ENCODE results near the gene RFX4.
"Not testable (repeated sequence)": the region's sequence is repeated elsewhere in the genome, so short reads cannot be mapped to it uniquely, and the experiment has no call there.

The RFX4 gene

DNA sequence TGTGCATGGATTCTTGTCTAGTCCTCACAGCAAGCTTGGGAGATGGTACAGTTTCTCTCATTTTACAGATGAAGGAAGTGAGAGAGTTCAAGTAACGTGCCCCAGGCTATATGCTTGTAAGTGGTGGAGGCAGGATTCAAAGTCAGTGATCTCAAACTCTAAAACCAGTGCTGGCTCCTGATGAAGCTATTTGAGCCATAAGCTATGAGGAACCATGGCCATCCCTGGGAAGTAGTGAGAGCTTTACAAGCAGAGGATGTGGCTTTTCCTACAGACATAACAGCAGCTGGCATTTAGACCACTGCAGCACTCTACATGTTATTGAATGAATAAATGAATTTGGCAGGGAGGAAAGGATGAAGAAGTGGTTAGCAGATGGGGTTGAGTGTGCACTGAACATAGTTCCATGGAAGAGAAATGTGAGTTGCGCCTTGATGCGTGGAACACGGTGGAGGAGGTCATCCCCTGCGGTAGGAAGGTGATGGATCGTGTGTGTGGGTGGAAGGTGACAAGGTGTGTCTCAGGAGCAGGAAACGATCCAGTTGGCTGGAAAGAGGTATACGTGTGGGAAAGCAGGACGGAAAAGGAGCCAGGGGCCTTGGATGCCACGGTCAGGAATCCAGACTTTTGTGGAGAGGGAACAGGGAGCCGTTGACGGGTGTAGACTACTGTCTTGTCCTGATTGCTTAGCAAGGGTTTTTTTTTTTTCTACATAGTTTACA is 65.2 kb downstream of the RFX4 start:
- DNase-seq, result no peak

DNA sequence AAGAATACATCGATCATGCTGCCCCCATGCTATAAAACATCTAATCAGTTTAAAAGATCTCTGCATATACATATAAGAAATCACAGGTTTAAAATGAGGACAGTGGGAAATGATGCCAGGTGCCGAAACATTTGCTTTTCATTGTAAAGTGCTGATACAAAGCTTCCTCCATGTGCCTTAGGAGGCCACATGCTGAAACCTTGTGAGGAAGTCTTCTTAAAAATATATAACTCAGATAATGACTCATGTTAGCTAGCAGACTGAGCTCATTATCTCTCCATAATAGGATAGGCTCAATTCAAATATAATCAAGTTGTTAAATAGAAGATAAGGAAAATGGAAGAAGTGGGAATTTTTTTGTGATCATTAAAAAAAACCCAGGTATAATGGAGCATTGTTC is 65.9 kb downstream of the RFX4 start:
- DNase-seq, result no peak

DNA sequence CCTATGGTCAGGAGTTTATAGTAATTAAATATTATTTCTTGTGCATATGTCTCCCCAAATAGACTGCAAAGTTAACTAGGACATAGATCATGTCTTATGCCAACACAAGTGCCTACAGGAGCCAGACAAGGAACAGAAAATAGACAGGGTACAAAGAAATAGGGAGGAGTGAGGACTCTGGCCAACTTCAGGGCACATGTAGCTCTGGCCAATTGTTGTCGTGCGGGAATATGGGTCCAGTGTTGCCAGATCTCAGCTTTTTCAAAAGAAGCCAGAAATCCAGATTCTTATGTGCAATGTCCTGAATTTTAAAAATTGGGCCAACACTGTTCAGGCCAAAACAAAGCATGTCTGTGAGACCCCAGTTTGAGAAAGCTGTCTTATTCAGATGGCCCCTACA is 68.7 kb downstream of the RFX4 start:
- DNase-seq, result no peak

DNA sequence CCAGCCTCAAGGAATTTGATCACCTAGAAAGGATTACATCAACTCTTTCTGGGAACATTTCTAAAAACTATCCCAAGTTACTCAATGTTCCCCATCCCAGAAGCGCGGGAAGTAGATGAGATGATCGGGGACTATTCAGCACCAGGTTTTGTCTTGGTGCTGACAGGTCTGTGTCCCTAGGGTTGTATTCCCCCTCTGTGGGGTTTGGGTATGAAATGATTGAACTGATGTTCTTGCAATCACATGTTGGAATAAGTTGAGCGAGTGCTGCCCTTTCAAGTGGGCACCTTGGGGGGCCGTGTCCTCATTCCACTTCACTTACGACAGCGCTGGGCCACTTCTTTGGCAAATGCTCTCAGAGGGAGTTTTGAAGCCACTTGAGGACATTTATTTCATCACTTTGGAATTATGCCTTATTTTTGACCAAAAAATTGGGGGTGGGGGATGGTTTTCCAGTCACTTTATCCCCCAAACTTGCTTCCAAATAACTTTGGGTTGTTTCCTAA is 69.8 kb downstream of the RFX4 start:
- DNase-seq, result no peak

DNA sequence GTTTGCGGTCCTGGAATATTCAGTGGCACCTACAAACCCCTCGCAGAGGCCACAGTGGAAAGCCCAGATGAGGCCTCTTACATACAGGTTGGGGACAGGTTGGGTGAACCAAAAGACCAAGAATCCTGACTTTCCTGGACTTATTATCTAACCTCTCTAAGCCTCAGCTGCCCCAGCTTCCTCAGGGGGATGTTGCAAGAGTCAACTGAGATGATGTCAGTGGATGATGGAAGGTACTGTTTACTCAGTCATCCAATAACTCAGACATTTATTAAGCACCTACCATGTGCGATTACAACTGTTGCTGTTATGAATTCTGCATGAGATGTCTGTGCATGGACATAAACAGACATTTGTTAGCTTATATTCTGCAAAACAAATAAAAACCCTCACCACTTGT is 72.8 kb downstream of the RFX4 start:
- no peak for DNase-seq

DNA sequence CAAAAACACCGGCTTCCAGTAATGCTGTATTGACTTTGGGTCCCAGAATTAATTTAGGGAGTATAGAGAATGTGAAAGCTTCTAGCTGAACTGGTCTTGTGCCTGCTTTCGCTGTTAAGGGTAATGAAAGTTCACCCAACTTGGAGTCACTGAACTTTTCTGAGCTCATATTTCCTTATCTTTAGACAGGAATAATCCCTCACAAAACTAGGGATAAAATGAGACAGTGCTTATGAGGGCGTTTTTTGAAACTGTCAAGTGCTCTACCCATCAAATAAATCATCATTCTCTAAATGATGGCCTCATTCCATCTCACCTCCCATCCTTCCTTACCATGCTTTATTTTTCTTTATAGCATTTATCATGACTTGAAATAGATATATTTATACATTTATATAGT is 74.7 kb downstream of the RFX4 start:
- no peak for DNase-seq

DNA sequence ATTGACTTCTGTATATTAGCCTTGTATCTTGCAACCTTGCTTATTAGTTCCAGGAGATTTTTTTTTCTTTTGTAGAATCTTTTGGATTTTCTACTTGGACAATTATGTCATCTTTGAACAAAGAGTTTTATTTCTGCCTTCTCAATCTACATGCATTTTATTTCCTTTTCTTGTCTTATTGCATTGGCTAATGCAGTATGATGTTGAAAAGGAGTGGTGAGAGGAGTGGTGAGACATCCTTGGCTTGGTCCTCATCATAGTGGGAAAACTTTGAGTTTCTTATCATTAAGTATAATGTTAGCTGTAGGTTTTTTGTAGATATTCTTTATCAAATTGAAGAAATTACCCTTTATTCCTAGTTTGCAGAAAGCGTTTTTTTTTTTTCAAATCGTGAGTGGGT is 80.6 kb downstream of the RFX4 start:
- no peak for DNase-seq

DNA sequence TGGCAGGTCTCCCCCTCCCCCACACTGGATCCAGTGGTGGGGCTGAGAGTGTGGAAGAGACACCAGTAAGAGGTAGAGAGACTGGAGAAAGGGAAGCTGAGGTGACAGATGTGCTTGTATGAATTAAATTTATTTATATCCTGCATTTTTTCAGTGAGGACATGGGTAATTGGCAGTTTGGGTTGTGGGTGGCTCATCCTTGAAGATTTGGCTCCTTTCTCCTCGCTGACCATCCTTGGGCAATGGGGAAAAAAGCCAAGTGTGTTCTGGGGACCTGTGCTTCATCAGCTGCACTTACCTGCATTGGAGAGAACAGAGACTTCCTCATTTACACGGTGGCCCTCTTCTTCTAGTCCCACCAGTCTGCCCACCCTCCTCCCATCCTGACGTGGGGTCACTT is 86.4 kb downstream of the RFX4 start:
- DNase-seq, result no peak

DNA sequence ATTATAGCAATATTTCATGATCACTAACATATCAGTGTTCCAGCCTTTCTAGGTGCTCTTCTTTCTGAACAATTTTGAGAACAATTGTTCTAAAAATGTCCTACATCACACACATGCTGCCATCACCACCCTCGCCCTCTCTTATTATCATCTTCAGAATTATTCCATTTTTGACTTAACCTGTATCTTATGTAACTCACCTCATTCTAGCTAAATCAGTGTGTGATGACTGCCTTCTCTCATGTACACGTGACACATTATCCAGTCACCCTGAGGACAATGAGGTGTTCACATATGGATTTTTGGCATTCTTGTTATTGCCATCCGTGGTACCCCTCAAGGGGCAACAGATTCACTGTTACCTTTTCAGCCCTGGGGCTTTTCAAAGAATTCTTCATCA is 87.3 kb downstream of the RFX4 start:
- DNase-seq, result no peak

DNA sequence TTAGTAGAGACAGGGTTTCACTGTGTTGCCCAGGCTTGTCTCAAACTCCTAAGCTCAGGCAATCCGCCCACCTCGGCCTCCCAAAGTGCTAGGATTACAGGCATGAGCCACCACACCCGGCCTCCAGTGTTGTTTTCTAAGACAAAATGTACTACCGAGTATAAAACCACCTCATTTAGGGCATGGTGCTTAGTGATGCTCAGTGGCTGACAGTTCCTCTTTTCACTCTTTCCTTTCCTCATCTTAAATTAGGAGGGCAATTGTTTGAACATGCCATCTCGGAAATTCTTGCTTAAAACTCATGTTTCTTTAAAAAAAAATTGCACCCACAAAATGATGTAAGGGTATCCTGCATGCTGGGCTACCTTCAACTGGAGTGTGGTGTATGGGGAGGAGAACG is 89.0 kb downstream of the RFX4 start:
- DNase-seq, result no peak

DNA sequence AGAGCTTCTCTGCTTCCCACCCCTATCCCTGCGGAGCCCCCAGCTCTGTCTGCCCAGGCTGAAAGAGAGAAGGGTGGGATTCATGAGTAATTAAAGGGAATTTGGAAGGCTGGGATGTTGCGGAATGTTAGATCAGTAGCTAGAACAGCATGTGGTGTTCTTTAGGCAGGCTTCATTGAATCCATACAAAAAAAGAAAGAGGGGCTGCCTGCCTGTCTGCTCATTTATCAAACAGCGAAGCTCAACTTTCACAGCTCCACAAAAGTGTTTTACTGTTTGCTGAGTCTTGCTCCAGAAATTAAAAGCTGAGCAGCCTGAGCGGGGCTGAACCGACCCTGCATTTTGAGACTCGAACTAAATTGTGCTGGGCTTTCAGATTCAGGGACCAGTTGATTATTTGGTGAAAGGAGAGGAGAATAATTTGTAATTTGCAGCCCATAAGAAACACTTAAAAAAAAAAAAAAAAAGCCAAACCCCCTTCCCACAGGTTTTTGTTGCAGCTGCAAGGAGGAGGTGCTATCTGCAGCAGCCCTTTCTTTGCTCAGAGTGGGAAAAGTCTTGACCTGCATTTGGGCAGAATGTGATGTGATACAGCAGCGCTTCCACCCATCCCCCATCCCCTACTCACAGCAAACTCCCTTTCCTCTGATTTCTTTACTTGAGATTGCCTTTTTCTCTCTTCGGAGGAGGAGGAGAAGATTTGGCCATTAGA is 89.7 kb downstream of the RFX4 start:
- no peak for DNase-seq

DNA sequence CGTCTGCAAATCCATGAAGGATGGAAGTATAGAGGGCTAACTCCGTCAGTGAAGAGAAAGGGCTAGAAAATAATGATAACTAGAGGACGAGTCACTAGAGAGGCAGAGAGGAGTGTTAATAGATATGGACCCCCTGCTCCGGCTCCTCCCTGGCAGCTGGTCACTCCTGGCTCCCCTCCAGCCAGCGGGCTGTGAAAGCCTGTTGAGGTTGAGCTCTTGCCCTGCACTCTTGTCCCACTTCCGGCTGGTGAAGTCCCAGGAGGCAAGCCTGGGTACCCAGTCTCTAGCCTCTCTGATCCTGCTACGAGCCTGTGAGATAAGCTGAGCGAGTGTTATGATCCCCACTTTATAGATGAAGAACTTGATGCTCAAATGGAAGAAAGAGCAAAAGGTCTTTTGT is 90.3 kb downstream of the RFX4 start:
- no peak for DNase-seq

DNA sequence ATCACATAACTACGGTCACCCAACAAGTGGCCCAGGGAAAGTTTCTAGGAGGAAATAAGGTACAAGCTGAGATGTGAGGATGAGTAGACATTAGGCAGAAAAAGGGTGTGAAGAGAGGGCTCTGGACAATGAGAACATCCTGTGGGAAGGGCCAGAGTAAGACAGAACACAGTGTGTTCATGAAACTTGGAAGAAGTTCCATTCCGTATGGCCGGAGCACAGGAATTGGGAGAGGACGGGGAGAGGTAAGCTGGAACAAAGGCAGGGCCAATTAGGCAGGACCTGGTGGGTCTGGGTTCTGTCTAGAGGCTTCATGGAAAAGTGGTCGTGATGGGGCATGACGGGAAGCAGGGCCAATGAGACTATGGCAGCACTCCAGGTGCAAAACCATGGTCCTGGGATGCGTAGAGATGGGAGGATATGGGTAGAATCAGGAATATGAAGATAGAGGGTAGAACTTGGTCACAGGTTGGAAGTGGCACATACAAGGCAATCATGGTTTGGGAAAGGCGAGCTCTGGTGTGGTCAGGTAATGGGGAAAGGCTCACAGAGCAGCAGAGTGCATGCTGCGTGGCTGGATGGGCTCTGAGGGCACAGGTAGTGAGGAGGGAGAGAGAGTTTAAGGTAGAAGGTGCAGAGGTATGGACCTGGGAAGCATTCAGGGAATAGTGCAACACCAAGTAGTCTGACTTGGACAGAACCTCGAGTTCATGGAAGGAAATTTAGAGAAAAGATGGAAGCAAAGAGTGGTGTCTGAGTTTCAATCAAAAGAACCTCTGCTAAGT is 93.0 kb downstream of the RFX4 start:
- no peak for DNase-seq

DNA sequence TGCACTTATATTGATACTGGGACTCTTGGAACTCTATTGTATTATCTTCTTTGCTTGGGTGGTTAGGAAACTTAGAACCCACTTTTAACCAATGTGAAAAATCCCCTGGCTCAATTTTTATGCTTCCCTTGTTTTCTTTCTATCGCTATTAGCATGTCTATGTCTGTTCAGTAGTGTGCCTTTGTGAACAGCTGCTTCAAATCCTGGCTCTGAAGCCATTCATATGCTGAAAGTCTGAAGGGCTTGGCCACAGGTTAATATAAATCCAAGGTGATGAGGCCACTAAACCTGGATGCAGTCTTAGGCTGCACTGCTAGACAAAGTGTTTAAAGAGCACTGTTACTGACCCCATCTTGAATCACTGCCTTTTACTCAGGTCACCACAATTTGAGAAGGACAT is 96.8 kb downstream of the RFX4 start:
- DNase-seq, result no peak

DNA sequence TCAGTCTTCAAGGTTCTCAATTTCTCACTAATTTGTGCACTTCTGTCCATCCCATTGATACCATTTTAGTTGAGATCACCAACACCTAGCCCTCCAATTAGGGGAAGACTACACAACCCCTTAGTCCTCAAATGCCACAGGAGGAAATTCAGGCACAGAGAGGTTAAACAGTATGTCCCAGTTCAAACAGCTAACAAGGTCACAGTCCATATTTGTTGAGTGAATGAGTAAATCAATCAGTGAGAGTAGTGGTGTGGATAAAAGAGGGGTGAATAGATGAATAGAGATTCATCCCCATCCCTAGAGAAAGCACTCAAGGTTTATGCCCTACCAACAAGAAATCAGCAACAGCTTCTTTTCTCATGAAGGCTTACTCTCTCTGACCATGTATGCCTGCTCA is 97.5 kb downstream of the RFX4 start:
- no peak for DNase-seq

DNA sequence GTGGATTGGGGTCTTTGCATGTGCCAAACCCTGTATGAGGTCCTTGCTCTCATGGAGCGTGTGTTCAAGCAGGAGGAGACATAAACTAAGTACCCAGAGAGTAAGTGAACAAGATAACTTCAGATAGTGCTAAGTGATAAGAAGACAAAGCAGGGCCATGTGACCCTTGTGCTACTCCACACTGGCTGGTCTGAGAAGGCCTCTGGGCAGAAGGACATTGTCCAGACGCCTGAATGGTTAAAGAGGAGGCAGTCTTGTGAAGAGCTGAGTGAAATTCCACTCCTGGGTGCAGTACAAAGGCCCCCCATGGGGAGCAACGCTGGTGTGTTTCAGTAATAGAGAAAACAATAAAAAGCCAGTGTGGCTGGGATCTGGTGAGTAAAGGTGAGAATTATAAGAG is 98.4 kb downstream of the RFX4 start:
- no peak for DNase-seq

DNA sequence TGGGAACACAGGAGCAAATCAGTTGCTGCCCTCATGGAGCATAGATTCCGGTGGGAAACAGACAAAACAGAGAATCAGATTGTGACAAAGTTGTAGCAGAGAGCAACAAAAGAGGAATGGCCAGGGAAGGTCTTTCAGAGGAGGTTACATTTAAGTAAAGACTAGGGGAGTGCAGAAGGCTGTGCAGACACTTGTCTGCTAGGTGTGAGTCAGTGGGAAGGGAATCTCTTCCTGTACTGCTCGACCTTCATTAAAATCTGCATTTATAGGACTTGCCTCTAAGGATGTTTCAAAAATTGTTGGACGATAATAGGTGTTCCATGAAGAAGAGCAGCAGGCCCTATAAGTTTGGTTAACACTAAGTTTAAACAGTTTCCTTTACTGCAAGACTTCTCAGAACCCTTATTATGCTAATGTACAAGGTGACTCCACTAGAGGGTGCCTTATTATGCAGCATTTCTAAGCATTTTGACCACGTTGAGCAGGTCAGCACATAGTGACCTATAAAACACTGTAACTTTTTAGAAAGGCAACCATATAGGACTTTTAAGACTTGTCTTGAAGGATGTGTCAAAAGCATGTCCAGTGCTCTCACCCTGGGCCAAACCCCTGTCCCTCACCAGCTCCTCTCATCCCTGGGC is 99.9 kb downstream of the RFX4 start:
- DNase-seq, result peak in 1 of 2 experiments; percentile 13

DNA sequence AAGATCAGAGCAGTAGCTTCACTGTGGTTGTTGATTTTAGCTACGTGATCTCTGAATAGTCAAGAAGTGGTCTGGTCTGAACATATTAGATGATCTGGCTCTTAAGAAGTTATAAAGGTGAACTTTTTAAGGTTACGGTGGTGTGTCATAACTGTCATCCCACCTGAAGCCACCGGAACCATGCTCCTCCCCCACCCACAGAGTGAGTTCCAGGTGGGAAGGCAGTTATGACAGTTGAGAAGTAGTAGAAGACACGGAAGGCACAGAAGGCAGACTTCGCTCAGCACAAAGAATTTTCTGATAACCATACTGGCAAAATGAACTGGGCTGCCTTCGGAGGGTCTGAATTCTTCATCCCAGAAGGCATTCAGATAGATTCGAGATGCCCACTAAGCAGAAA is 101.7 kb downstream of the RFX4 start:
- DNase-seq, result no peak

DNA sequence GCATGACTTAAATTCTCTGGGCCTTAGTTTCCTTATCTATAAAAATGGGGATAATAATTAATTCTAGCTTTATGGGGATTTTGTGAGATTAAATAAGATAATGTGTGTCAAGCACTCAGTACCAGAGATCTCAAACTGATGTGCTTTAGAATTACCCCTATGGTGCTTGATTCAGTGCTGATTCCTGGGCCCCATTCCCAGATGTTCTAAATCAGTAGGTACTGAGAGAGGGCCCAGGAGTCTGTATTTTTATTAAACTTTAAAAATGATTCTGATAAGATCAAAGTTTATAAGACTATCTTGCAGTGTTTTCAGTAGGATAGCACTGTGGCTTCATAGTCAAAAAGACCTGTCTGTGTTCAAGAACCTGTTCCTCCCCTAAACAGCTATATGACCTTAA is 102.6 kb downstream of the RFX4 start:
- DNase-seq, result no peak

DNA sequence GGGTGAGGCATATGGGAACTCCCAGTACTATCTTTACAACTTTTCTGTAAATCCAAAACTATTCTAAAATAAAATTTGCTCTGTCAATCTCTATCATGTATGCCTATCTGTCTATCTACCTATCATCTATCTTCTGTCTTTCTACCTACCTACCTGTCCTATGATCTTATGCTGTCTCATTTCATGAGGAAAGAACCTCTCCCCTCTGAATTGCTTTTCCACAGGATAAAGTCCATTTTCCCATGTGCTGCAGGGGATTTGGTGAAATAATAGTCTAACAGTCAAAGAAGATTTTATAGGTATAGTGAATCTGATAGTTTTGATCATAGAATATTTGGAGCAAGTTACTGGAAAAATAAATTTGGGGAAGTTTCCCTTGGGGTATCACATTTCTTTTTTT is 104.9 kb downstream of the RFX4 start:
- DNase-seq, result no peak

DNA sequence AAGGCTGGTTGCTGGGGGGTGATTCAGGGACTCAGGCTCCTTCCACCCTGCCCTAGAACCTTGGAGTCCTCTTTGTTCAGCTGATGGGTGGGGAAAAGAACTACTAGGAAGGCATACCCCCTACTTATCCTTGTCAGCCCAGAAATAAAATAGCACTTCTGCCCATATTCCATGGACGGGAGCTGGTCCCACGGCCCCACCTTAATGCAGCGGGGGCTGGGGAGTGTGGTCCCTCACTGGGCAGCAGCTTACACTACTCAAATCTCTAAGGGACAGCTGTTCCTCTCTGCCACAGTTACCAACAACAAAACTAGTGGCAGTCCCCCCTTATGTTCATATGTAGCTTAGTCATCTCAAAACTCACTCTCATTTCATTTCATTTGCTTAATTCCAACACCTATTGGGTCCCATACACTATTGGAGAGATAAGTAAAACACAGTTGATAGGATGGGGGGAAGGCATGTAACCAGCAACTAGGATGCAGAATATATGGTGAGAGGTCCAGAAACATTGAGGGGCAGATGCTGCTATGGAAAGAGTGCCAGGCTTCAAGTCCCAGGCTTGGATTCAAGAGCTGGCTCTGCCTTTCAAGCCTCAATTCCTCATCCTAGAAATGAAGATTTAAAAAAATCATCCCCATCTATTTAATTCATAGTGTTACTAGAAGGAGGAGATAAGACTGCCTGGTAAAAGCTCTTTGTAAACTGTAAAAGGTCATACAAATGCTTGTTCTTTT is 107.9 kb downstream of the RFX4 start:
- no peak for DNase-seq

DNA sequence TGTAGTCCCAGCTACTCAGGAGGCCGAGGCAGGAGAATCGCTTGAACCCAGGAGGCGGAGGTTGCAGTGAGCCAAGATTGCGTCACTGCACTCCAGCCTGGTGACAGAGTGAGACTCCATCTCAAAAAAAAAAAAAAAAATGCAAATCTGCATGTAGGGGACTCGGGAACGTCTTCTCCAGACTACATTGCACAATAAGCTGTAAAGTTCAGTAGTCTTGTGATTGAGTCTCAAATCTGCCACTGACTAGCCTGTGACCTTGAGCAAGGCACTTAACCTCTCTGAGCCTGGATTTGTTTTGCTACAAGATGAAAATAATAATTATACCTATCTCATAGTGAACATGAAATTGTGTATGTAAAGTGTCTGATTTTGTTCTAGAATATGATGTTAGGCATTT is 109.2 kb downstream of the RFX4 start:
- not testable (repeated sequence) for DNase-seq

Data from SW 1271 (cell line).